ENCODE results near the gene KLC3.

DNA sequence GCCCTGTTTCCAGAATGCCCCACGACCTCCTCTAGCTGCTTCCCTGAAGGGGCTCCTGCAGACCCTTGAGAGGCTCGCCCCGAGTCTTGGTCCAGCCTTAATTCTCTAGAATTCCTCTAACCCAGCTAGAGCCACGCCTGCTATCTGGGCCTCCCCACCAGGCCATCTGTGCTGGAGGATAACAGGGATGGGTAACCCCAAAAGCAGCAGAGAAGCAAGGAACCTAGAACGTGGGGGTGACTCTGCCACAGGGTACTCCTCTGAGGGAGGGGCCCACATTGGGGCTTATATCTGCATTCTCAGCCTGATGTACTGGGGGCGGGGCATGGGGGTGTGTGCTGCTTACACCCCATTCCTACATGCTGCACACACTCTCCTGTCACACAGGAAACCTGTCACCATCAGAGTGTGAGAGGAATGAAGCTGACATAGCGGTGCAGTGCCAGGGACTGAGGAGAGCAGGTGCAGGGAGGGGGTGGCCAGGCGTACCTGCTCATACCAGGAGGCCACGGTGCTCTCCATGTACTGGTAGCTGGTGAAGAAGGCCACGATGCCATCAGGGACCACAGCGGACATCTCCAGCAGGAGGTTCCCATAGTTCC is 13.8 kb downstream of the KLC3 start:
- TF ChIP-seq, protein P1, sequence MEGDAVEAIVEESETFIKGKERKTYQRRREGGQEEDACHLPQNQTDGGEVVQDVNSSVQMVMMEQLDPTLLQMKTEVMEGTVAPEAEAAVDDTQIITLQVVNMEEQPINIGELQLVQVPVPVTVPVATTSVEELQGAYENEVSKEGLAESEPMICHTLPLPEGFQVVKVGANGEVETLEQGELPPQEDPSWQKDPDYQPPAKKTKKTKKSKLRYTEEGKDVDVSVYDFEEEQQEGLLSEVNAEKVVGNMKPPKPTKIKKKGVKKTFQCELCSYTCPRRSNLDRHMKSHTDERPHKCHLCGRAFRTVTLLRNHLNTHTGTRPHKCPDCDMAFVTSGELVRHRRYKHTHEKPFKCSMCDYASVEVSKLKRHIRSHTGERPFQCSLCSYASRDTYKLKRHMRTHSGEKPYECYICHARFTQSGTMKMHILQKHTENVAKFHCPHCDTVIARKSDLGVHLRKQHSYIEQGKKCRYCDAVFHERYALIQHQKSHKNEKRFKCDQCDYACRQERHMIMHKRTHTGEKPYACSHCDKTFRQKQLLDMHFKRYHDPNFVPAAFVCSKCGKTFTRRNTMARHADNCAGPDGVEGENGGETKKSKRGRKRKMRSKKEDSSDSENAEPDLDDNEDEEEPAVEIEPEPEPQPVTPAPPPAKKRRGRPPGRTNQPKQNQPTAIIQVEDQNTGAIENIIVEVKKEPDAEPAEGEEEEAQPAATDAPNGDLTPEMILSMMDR (IDR thresholded peaks at IDR 0.05), result no peak
- no peak for TF ChIP-seq POLR2A (IDR thresholded peaks at IDR 0.05)
